Stimulated activated CD8-positive, alpha-beta memory T cell treated with anti-CD3 and anti-CD28 coated beads, Interleukin-2, amount 100 ng/mL, for 48 hours (primary cell): Measurements from ENCODE around the gene IL3.
A peak's percentile ranks its signal among the peaks of the same experiment; 100 is the strongest.
"Not testable (repeated sequence)": the region's sequence is repeated elsewhere in the genome, so short reads cannot be mapped to it uniquely, and the experiment has no call there.

Source experiments
- DNase-seq, 2 donors: peaks; one replicate each; pipeline ENCODE4 v3.0.0-alpha.2; 2020; ENCODE audit warnings: low read depth in 2 of 2

IL3 gene

GRCh38 chr5:132094393-132095076, 34.1 kb downstream of the IL3 start:
- no peak for DNase-seq

- no peak for DNase-seq
Observed at GRCh38 chr5:132095077-132095410, 34.6 kb downstream of the IL3 start.

GRCh38 chr5:132095424-132095972, 35.0 kb downstream of the IL3 start:
- DNase-seq: no peak

- DNase-seq: no peak
Observed at GRCh38 chr5:132096904-132097303, 36.4 kb downstream of the IL3 start.

GRCh38 chr5:132098151-132098594, 37.7 kb downstream of the IL3 start:
- DNase-seq: no peak

GRCh38 chr5:132098621-132099020, 38.2 kb downstream of the IL3 start:
- no peak for DNase-seq

- peak in 1 of 2 donors; percentile 57 for DNase-seq
Observed at GRCh38 chr5:132099076-132099748, 38.8 kb downstream of the IL3 start.

- no peak for DNase-seq
Observed at GRCh38 chr5:132099905-132100304, 39.5 kb downstream of the IL3 start.

GRCh38 chr5:132100672-132101261, 40.3 kb downstream of the IL3 start:
- DNase-seq: no peak

GRCh38 chr5:132101385-132101880, 41.0 kb downstream of the IL3 start:
- no peak for DNase-seq

GRCh38 chr5:132102101-132102701, 41.7 kb downstream of the IL3 start:
- no peak for DNase-seq

- DNase-seq: no peak
Observed at GRCh38 chr5:132102944-132103331, 42.5 kb downstream of the IL3 start.

GRCh38 chr5:132103332-132103951, 43.0 kb downstream of the IL3 start:
- DNase-seq: peak in 1 of 2 donors; percentile 57

GRCh38 chr5:132103969-132104391, 43.5 kb downstream of the IL3 start:
- DNase-seq: no peak

- no peak for DNase-seq
Observed at GRCh38 chr5:132104556-132104955, 44.1 kb downstream of the IL3 start.

- no peak for DNase-seq
Observed at GRCh38 chr5:132105688-132106087, 45.2 kb downstream of the IL3 start.

- not testable (repeated sequence) for DNase-seq
Observed at GRCh38 chr5:132108495-132108894, 48.0 kb downstream of the IL3 start.

- DNase-seq: not testable (repeated sequence)
Observed at GRCh38 chr5:132108957-132109356, 48.5 kb downstream of the IL3 start.

- no peak for DNase-seq
Observed at GRCh38 chr5:132109494-132110053, 49.1 kb downstream of the IL3 start.

- DNase-seq: no peak
Observed at GRCh38 chr5:132110195-132110594, 49.7 kb downstream of the IL3 start.

- DNase-seq: no peak
Observed at GRCh38 chr5:132110930-132111329, 50.5 kb downstream of the IL3 start.
